ENCODE data around the gene ITGB1BP1. TPM values are rescaled to one million over a fixed set of nuclear protein-coding genes. Genes with fewer than 3 reads are reported as not detected.

ITGB1BP1 gene
- polyA plus RNA-seq, 1 of the 3 experiments (the other 2 are of a cell fraction) = 56.6 TPM

DNA sequence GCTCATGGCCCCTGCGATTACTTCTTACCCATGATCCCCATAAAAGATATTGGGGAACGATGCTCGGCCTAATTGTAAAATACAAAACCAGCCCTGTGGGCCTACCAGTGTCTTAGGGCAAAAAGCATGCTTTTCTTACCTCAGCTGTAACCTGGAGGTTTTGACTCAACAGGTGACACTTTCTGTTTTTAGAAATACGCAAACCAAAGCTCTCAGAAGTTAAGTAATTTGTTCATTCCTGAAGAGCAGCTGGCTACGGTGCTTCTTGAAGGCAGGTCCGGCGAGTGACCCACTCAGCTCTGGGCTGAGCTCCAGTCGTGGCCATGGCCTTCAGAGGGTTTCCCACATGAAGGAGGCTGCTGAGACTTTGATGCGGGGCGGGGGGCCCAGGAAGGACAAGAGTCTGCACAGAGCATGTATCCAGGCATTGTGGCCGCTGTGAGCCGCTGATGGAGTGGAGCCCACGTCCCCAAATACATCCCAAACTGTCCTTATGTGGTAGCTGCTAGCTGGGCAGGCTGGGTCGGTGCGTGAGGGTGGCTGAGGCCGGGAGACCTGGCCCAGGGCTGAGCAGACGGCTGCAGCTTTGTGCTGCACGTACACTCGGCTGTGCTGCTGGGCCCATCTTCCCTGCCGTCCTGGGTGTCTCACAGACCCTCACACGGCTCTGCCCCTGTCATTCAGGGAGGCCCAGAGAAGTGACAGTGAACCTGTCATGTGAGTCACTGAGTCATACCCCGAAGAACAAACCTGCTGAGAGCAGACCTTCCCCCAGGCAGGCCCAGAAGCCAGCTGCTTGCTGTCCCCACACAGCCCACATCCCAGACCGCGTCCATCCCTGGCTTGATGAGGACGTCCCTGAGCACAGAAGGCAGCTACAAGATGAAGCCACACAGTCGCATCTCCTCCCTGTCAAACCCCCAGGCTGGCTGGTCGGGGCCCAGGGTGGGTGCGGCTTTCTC, 34.1 kb downstream of the ITGB1BP1 start:
- DNase-seq = no peak
- Histone ChIP-seq H3K79me2 (ENCODE audit: insufficient read depth) (peaks cover 2% of the 10 kb centered on the region; the same call in 1 of the 2 replicates), H3K4me1 (ENCODE audit: control insufficient read depth in 1 of 2, insufficient read depth in 2 of 2, low read depth in 1 of 2, low read length in 1 of 2) (peaks cover 0 to 23% of the 10 kb centered on the region in 2 experiments; a peak in 3 of 4 replicates), H2AFZ (ENCODE audit: low read depth) (no peak overlapping the region), H3K9me3 (no peaks in the 10 kb centered on the region), H3K4me3 (ENCODE audit: low read depth in 2 of 2, low read length in 1 of 2) (no peak overlapping the region), H3K27me3 (ENCODE audit: insufficient read depth) (no peaks in the 10 kb centered on the region), H3K9ac (no peak overlapping the region), H3K36me3 (replicated peaks in 1 of 2; ENCODE audit: control insufficient read depth in 1 of 2, insufficient read depth in 2 of 2, low read length in 1 of 2) (peaks cover 69 to 81% of the 10 kb centered on the region in 2 experiments), H3K27ac (ENCODE audit: low read depth in 2 of 2, low read length in 1 of 2) (no peak overlapping the region; a peak in 1 of 4 replicates), H3K9me2 (no peaks in the 10 kb centered on the region), H3F3A (replicated peaks; ENCODE audit: insufficient read depth) (no peaks in the 10 kb centered on the region), H3K4me2 (no peak overlapping the region), H4K20me1 (ENCODE audit: insufficient read depth) (no peaks in the 10 kb centered on the region)
- ChIA-PET CTCF (interaction anchor here (0.6 to 1.1 kb wide), 3 partner anchors 10 to 293 kb away, joined by 3 to 4 read pairs (median 3); no protein-coding TSS in a partner anchor), POLR2A (no interaction called here)
- no peak for TF ChIP-seq NRF1 (IDR thresholded peaks at IDR 0.05; ENCODE audit: low read depth, low read length)
- TF ChIP-seq MXI1 (IDR thresholded peaks at IDR 0.05; ENCODE audit: low read depth, low read length) = no peak
- TF ChIP-seq, protein P1, sequence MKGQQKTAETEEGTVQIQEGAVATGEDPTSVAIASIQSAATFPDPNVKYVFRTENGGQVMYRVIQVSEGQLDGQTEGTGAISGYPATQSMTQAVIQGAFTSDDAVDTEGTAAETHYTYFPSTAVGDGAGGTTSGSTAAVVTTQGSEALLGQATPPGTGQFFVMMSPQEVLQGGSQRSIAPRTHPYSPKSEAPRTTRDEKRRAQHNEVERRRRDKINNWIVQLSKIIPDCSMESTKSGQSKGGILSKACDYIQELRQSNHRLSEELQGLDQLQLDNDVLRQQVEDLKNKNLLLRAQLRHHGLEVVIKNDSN (IDR thresholded peaks at IDR 0.05; ENCODE audit: borderline replicate concordance, low read depth) = no peak
- TF ChIP-seq TAF1 (IDR thresholded peaks at IDR 0.05; ENCODE audit: borderline replicate concordance, low read depth, low read length) = no peak
- TF ChIP-seq, protein P2, sequence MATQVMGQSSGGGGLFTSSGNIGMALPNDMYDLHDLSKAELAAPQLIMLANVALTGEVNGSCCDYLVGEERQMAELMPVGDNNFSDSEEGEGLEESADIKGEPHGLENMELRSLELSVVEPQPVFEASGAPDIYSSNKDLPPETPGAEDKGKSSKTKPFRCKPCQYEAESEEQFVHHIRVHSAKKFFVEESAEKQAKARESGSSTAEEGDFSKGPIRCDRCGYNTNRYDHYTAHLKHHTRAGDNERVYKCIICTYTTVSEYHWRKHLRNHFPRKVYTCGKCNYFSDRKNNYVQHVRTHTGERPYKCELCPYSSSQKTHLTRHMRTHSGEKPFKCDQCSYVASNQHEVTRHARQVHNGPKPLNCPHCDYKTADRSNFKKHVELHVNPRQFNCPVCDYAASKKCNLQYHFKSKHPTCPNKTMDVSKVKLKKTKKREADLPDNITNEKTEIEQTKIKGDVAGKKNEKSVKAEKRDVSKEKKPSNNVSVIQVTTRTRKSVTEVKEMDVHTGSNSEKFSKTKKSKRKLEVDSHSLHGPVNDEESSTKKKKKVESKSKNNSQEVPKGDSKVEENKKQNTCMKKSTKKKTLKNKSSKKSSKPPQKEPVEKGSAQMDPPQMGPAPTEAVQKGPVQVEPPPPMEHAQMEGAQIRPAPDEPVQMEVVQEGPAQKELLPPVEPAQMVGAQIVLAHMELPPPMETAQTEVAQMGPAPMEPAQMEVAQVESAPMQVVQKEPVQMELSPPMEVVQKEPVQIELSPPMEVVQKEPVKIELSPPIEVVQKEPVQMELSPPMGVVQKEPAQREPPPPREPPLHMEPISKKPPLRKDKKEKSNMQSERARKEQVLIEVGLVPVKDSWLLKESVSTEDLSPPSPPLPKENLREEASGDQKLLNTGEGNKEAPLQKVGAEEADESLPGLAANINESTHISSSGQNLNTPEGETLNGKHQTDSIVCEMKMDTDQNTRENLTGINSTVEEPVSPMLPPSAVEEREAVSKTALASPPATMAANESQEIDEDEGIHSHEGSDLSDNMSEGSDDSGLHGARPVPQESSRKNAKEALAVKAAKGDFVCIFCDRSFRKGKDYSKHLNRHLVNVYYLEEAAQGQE (IDR thresholded peaks at IDR 0.05; ENCODE audit: low read depth, low read length) = no peak
- TF ChIP-seq RAD21 (IDR thresholded peaks at IDR 0.05; ENCODE audit: low read length) = no peak
- TF ChIP-seq JUND (IDR thresholded peaks at IDR 0.05) = no peak
- TF ChIP-seq, protein P3, sequence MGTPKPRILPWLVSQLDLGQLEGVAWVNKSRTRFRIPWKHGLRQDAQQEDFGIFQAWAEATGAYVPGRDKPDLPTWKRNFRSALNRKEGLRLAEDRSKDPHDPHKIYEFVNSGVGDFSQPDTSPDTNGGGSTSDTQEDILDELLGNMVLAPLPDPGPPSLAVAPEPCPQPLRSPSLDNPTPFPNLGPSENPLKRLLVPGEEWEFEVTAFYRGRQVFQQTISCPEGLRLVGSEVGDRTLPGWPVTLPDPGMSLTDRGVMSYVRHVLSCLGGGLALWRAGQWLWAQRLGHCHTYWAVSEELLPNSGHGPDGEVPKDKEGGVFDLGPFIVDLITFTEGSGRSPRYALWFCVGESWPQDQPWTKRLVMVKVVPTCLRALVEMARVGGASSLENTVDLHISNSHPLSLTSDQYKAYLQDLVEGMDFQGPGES (IDR thresholded peaks at IDR 0.05; ENCODE audit: low read depth, low read length) = no peak
- TF ChIP-seq, protein P4, sequence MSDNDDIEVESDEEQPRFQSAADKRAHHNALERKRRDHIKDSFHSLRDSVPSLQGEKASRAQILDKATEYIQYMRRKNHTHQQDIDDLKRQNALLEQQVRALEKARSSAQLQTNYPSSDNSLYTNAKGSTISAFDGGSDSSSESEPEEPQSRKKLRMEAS (IDR thresholded peaks at IDR 0.05; ENCODE audit: low read depth) = no peak
- TF ChIP-seq POLR2AphosphoS5 (IDR thresholded peaks at IDR 0.05; ENCODE audit: low read depth, low read length) = no peak
- TF ChIP-seq ELF1 (IDR thresholded peaks at IDR 0.05) = no peak
- TF ChIP-seq TEAD4 (IDR thresholded peaks at IDR 0.05; ENCODE audit: borderline replicate concordance, insufficient read depth) = no peak
- TF ChIP-seq, protein P5, sequence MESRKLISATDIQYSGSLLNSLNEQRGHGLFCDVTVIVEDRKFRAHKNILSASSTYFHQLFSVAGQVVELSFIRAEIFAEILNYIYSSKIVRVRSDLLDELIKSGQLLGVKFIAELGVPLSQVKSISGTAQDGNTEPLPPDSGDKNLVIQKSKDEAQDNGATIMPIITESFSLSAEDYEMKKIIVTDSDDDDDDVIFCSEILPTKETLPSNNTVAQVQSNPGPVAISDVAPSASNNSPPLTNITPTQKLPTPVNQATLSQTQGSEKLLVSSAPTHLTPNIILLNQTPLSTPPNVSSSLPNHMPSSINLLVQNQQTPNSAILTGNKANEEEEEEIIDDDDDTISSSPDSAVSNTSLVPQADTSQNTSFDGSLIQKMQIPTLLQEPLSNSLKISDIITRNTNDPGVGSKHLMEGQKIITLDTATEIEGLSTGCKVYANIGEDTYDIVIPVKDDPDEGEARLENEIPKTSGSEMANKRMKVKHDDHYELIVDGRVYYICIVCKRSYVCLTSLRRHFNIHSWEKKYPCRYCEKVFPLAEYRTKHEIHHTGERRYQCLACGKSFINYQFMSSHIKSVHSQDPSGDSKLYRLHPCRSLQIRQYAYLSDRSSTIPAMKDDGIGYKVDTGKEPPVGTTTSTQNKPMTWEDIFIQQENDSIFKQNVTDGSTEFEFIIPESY (IDR thresholded peaks at IDR 0.05; ENCODE audit: borderline replicate concordance, low read depth) = no peak
- no peak for TF ChIP-seq RCOR1 (IDR thresholded peaks at IDR 0.05; ENCODE audit: low read length)
- TF ChIP-seq CHD2 (IDR thresholded peaks at IDR 0.05; ENCODE audit: low read length, partially characterized antibody) = no peak
- TF ChIP-seq GATA2 (CRISPR knock-in tag; IDR thresholded peaks at IDR 0.05) = no peak
- TF ChIP-seq TCF12 (IDR thresholded peaks at IDR 0.05) = no peak
- 94% methylated on average over 24 of the region's 28 CpGs for WGBS (ENCODE audit: low lambda C conversion rate)

Measured in SK-N-SH (cell line).